DMS114 treated with DMSO at 0.1 percent for 48 hours (cell line): ENCODE data around the gene NCR3LG1.

Experiments
- DNase-seq: peaks from one replicate; lab custom pipeline; 2025; ENCODE audit not compliant: unreplicated experiment; lab: John Stamatoyannopoulos, UW

The NCR3LG1 gene

GRCh38 chr11:17369684-17370243 is 18.2 kb downstream of the NCR3LG1 start:
- no peak for DNase-seq

GRCh38 chr11:17371614-17372013 is 20.0 kb downstream of the NCR3LG1 start:
- no peak for DNase-seq

- DNase-seq, result no peak
Measured at GRCh38 chr11:17375547-17375946, 23.9 kb downstream of the NCR3LG1 start.

- DNase-seq, result no peak
Measured at GRCh38 chr11:17376493-17376892, 24.9 kb downstream of the NCR3LG1 start.

GRCh38 chr11:17378655-17379054 is 27.1 kb downstream of the NCR3LG1 start:
- no peak for DNase-seq

GRCh38 chr11:17379383-17380180 is 28.0 kb downstream of the NCR3LG1 start:
- DNase-seq, result no peak

- no peak for DNase-seq
Measured at GRCh38 chr11:17381156-17381555, 29.6 kb downstream of the NCR3LG1 start.

GRCh38 chr11:17382046-17382728 is 30.6 kb downstream of the NCR3LG1 start:
- DNase-seq, result no peak

- DNase-seq, result no peak
Measured at GRCh38 chr11:17383461-17383860, 31.9 kb downstream of the NCR3LG1 start.

GRCh38 chr11:17384002-17384511 is 32.5 kb downstream of the NCR3LG1 start:
- DNase-seq, result peak; percentile 26

- no peak for DNase-seq
Measured at GRCh38 chr11:17385492-17385891, 33.9 kb downstream of the NCR3LG1 start.

GRCh38 chr11:17385926-17386325 is 34.3 kb downstream of the NCR3LG1 start:
- DNase-seq, result no peak

GRCh38 chr11:17386331-17387084 is 34.9 kb downstream of the NCR3LG1 start:
- no peak for DNase-seq

- no peak for DNase-seq
Measured at GRCh38 chr11:17387254-17387653, 35.7 kb downstream of the NCR3LG1 start.

- DNase-seq, result no peak
Measured at GRCh38 chr11:17387811-17388210, 36.2 kb downstream of the NCR3LG1 start.

- DNase-seq, result no peak
Measured at GRCh38 chr11:17388609-17389210, 37.1 kb downstream of the NCR3LG1 start, which contains the start of gene KCNJ11. Gene KCNJ11, minus strand, starts transcription at chr11:17388659. Its CDS starts 568 bp downstream, at chr11:17388091.

GRCh38 chr11:17389211-17389956 is 37.8 kb downstream of the NCR3LG1 start:
- DNase-seq, result peak; percentile 22

GRCh38 chr11:17389957-17390649 is 38.5 kb downstream of the NCR3LG1 start:
- no peak for DNase-seq
